NT2/D1 (cell line): ENCODE measurements around the gene AGPAT3.

Source experiments
- SUZ12 ChIP-seq: IDR thresholded peaks from 2 replicates; pipeline ENCODE4 v1.6.1; 2011; ENCODE audit not compliant: insufficient read length, insufficient read depth; ENCODE audit errors: extremely low read depth
- YY1 ChIP-seq: IDR thresholded peaks from 2 replicates; pipeline ENCODE4 v1.6.1; 2011; ENCODE audit not compliant: insufficient read length, insufficient read depth
- ZNF274 ChIP-seq: IDR thresholded peaks from 2 replicates; pipeline ENCODE4 v1.6.1; 2011; ENCODE audit warnings: mild to moderate bottlenecking, low read depth, low read length

DNA sequence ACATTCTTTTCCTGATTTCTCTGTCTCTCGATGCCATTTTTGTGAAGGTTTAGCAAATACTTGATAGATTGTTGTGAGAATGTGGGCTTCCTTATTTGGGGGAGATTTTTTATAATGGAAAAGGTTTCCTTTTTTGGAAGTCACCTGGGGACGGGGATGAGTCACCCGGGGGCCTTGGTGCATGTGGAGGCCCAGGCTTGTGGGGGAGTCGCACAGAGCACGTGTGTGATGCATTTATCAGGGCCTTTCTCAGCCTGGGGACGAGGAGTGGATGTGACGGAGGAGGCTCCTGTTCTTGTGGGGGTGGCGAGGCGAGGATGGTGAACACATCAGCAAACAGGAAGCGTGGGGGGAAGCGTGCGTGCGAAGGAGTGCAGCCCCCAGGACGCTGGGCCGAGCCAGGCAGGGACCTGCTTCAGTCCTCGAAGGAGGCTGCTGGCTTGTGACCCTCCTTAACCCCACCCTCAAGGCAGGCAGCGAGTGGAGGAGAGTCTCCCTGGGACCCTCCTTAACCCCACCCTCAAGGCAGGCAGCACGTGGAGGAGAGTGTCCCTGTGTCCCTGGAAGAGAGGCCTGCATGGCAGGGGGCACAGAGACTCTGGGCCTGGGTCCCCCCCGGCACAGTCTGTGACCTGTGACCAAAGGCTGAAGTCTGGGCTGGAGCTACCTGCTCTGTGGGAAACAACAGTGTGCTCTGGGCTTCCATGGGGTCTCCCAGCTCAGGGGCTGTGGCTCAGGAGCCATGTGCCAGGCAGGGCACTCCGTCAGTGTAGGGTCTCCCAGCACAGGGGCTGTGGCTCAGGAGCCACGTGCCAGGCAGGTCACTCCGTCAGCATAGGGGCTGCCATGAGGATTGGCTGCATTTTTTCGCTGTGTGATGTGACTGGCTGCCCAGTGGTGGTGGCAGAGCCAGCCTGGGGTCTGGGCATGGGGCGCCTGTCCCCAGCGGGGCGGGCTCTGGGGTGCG, 57.2 kb downstream of the AGPAT3 start:
- TF ChIP-seq YY1 (no peak), SUZ12 (no peak), ZNF274 (no peak)
